Transverse colon (tissue), 4 donors: ENCODE measurements around the gene ZBTB20. TPM values are rescaled to one million over a fixed set of nuclear protein-coding genes. Genes with fewer than 3 reads are reported as not detected.

Experiments
- DNase-seq: peaks from one replicate; pipeline ENCODE4 v3.0.0-alpha.2; 2019
- H3K27ac ChIP-seq, 4 donors: fragments of 200-600 bp; sonication (generic); 2 replicates each; pipeline ENCODE4 v1.5.1; 2016 to 2018; ENCODE audit warnings: inconsistent platforms in 4 of 4
- H3K27me3 ChIP-seq: fragments of 200-600 bp; sonication (generic); 2 replicates; pipeline ENCODE4 v1.5.1; 2017; ENCODE audit warnings: inconsistent platforms
- H3K36me3 ChIP-seq, 4 donors: fragments of 200-600 bp; sonication (generic); 2 replicates each; pipeline ENCODE4 v1.5.1; 2017 to 2019; ENCODE audit warnings: inconsistent platforms in 4 of 4
- H3K4me1 ChIP-seq, 4 donors: fragments of 200-600 bp; sonication (generic); 2 replicates each; pipeline ENCODE4 v1.5.1; 2017 to 2020; ENCODE audit warnings: inconsistent platforms in 4 of 4
- H3K4me3 ChIP-seq, 4 donors: fragments of 200-600 bp; sonication (generic); 1 replicate in 1 of 4; 2 replicates in 3 of 4; pipeline versions ENCODE4 v1.5.1 to v1.6.1; 2017 to 2019; ENCODE audit warnings: inconsistent platforms in 4 of 4
- H3K9me3 ChIP-seq, 2 donors: fragments of 200-600 bp; sonication (generic); 2 replicates each; pipeline ENCODE4 v1.5.1; 2017 to 2019; ENCODE audit warnings: inconsistent platforms in 2 of 2
- EP300 ChIP-seq: sonication (generic); formaldehyde crosslinking; IDR thresholded peaks from one replicate; pipeline ENCODE4 v1.6.1; 2017; ENCODE audit warnings: antibody characterized with exemption, low read depth
- POLR2A ChIP-seq: fragments of 450-650 bp; IDR thresholded peaks from one replicate; pipeline ENCODE4 v1.6.1; 2016; ENCODE audit warnings: antibody characterized with exemption, mild to moderate bottlenecking, moderate library complexity
- POLR2AphosphoS5 ChIP-seq, 3 donors: sonication (generic); formaldehyde crosslinking; IDR thresholded peaks; one replicate each; pipeline ENCODE4 v1.6.1; 2016; ENCODE audit warnings: antibody characterized with exemption in 3 of 3
- WGBS, 2 donors: methylation state at CpG; one replicate each; pipeline ENCODE4 v1.1.5; 2018; ENCODE audit warnings: low coverage in 1 of 2; 5-methylcytosine and 5-hydroxymethylcytosine counted together
- in situ Hi-C, 4 donors: fragments of 200-750 bp; cut with MboI; loops; one replicate each; pipeline versions ENCODE4 v1.15.0 to v1.15.1; 2017; ENCODE audit warnings: low sequenced_read_pairs in 3 of 4, low pct_ligation_motif_present in 1 of 4, low pct_unique_long_range_greater_than_20kb in 1 of 4
- intact Hi-C: fragments of 100-400 bp; cut with DNase I; formaldehyde crosslinking; loops from one replicate; pipeline ENCODE4 v1.15.1; 2023; ENCODE audit warnings: low total_unique reads
- total RNA-seq, 4 donors: library from RNA; depleted of rRNA; stranded (reverse); fragments of >200 nt; gene quantifications; one replicate each; pipeline ENCODE4 v1.1.0, GENCODE V29; 2016
- TF ChIP-seq, protein P1 (sequence below), 5 experiments: fragments of 200-600 bp in 3 of 5; fragments of 450-650 bp in 2 of 5; sonication (generic) in 3 of 5; IDR thresholded peaks; 1 replicate in 2 of 5; 2 replicates in 3 of 5; pipeline ENCODE4 v1.5.1; 2016 to 2017; ENCODE audit warnings: antibody characterized with exemption in 5 of 5, inconsistent platforms in 3 of 5, mild to moderate bottlenecking in 2 of 5, moderate library complexity in 1 of 5

Gene ZBTB20
- total RNA-seq, 4 donors from 2014 or later: 44.6 to 50.5 (median 46.4) TPM

DNA sequence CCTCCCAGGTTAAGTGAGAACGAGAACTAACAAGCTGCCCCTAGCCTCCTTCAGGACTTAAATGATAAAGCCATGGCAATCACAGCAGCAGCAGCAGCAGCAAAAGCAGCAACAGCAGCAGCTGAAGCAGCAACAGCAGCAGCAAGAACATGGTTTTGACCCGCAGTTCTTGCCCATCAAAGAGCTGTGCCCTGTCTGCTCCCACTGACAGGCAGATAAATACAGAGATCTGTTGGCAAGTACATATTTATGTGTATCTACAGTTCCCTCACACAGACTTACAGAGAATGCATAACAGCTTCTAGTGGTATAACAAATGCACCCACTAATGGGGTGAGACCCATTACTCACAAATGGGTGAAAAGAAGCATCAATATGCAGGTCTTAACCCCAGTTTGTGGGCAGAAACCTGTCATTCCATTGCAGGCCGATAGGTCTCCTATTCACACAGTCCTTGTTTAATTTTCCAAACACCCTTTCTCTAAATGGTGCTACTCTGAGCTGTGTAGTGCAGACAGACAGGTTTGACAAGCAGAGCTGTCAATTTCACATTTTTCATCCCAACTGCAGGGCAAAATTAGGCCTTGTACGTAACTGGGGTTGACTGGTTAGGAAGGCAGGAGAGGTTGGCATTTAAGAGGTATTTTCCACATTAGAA, 537.0 kb downstream of the ZBTB20 start:
- intact Hi-C loops: no loop called here

DNA sequence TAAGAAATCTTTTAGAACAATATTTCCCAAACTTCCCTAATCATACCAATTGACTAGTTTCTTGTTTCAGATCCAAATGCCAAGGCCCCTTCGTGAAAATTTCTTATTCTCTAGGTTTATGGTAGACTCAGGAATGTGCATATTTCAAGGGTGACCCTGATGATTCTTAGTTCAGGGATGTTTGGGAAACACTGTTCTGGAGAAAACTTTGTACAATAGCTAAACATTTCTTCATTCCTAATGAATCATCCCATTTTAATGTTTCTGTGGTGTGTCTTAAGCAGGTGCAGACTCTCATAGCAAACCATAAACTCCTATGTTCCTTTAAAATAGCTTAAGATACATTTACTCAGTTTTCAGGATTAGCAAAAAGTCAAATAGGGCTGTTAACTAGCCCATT, 538.8 kb downstream of the ZBTB20 start:
- Histone ChIP-seq H3K9me3 (no peaks in the 10 kb centered on the region), H3K27ac (no peak overlapping the region), H3K36me3 (no peaks in the 10 kb centered on the region), H3K4me3 (no peak overlapping the region), H3K27me3 (no peaks in the 10 kb centered on the region), H3K4me1 (peaks cover 0 to 7% (median 2%) of the 10 kb centered on the region in 4 donors)
- no peak for DNase-seq
- in situ Hi-C loops (no loop called here), intact Hi-C loops (no loop called here)
- TF ChIP-seq POLR2AphosphoS5 (IDR thresholded peaks at IDR 0.05) (no peak), EP300 (no peak), POLR2A (no peak)
- TF ChIP-seq, protein P1, sequence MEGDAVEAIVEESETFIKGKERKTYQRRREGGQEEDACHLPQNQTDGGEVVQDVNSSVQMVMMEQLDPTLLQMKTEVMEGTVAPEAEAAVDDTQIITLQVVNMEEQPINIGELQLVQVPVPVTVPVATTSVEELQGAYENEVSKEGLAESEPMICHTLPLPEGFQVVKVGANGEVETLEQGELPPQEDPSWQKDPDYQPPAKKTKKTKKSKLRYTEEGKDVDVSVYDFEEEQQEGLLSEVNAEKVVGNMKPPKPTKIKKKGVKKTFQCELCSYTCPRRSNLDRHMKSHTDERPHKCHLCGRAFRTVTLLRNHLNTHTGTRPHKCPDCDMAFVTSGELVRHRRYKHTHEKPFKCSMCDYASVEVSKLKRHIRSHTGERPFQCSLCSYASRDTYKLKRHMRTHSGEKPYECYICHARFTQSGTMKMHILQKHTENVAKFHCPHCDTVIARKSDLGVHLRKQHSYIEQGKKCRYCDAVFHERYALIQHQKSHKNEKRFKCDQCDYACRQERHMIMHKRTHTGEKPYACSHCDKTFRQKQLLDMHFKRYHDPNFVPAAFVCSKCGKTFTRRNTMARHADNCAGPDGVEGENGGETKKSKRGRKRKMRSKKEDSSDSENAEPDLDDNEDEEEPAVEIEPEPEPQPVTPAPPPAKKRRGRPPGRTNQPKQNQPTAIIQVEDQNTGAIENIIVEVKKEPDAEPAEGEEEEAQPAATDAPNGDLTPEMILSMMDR (IDR thresholded peaks at IDR 0.05): no peak
- WGBS, 2 donors: 55 to 75% methylated on average over 1 of the region's 1 CpG

More for the DNA sequence above, 537.0 kb downstream of the ZBTB20 start:
- H3K27me3 ChIP-seq: no peaks in the 10 kb centered on the region
- H3K4me3 ChIP-seq: no peak overlapping the region
- H3K9me3 ChIP-seq: no peaks in the 10 kb centered on the region
- H3K36me3 ChIP-seq: no peaks in the 10 kb centered on the region
- in situ Hi-C loops: no loop called here
- H3K27ac ChIP-seq: no peak overlapping the region
- H3K4me1 ChIP-seq: peaks cover 0 to 7% (median 2%) of the 10 kb centered on the region in 4 donors
- DNase-seq: no peak
- no peak for TF ChIP-seq POLR2AphosphoS5 (IDR thresholded peaks at IDR 0.05)
- no peak for TF ChIP-seq POLR2A
- no peak for TF ChIP-seq EP300
- TF ChIP-seq, protein P1 (IDR thresholded peaks at IDR 0.05): no peak
- 87 to 94% methylated on average over 2 to 4 of the region's 4 CpGs for WGBS, 2 donors

DNA sequence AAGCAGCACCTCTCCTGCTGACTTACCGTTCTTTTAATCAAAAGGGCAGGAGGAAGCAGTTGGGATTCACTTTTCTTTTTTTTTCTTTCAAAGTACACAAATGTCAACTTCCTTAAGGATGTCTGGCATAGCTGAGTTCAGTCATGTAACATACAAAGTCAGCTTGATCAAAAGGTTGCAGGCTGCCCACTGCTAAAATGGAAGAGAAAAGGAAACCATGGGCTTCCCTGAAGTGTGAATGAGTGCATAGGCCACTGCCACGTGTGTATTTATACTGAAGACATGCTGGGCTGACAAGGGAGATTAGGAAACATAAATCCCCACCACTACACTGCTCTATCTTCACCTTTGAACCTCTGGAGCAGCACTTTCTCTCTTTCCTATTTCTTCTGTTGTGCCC, 540.8 kb downstream of the ZBTB20 start:
- no peak overlapping the region for H3K4me3 ChIP-seq
- H3K36me3 ChIP-seq: no peaks in the 10 kb centered on the region
- no peak for DNase-seq
- intact Hi-C loops: no loop called here
- in situ Hi-C loops: no loop called here
- peaks cover 0 to 7% (median 2%) of the 10 kb centered on the region in 4 donors for H3K4me1 ChIP-seq
- no peak overlapping the region for H3K27ac ChIP-seq
- WGBS, 2 donors: 0 to 19% methylated on average over 2 of the region's 2 CpGs
- H3K27me3 ChIP-seq: no peaks in the 10 kb centered on the region
- H3K9me3 ChIP-seq: no peaks in the 10 kb centered on the region
- TF ChIP-seq POLR2AphosphoS5 (IDR thresholded peaks at IDR 0.05) (no peak), EP300 (no peak), POLR2A (no peak)
- TF ChIP-seq, protein P1 (IDR thresholded peaks at IDR 0.05): no peak

DNA sequence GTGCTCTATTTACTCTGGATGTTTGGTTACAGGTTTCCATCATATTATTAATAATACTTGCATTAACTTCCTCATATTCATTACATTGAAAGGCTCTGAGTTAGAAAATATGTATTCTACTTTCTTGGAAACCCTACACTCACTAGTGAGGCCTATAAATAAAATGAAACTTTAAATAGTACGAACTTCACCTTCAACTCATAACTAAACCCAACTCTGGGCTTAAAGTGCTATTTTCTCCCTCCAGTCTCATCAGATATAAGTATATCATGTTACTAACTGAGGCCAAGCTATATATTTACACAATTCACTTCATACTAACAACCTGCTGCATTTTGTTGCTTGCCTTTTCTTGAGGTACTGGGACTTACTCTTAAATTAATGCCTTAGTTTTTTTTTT, 546.5 kb downstream of the ZBTB20 start:
- Histone ChIP-seq H3K9me3 (no peaks in the 10 kb centered on the region), H3K27ac (no peak overlapping the region), H3K27me3 (no peaks in the 10 kb centered on the region), H3K4me3 (no peak overlapping the region), H3K4me1 (no peaks in the 10 kb centered on the region), H3K36me3 (no peaks in the 10 kb centered on the region)
- TF ChIP-seq, protein P1 (IDR thresholded peaks at IDR 0.05): no peak
- TF ChIP-seq POLR2A (no peak), POLR2AphosphoS5 (IDR thresholded peaks at IDR 0.05) (no peak), EP300 (no peak)
- DNase-seq: no peak
- in situ Hi-C loops: no loop called here
- intact Hi-C loops: no loop called here
- 71 to 81% methylated on average over 1 of the region's 1 CpG for WGBS, 2 donors
